A549 (cell line): ENCODE data around the gene HOXB1. TPM values are rescaled to one million over a fixed set of nuclear protein-coding genes. Genes with fewer than 3 reads are reported as not detected.

Source experiments
- ATAC-seq, 2 experiments: fragments of 200-7000 bp in 1 of 2; fragments of >200 bp in 1 of 2; cut with Nextera tagmentation in 1 of 2; cut with Tn5 transposase in 1 of 2; 3 replicates each; pipeline versions ENCODE4 v1.8.0 to v1.9.1; 2018 to 2020; ENCODE audit warnings: mild to moderate bottlenecking in 1 of 2, moderate library complexity in 1 of 2
- CTCF ChIA-PET: fragments of 300-600 bp; sonication (Branson Sonifier 250); formaldehyde crosslinking; extraction: SDS; loops from one replicate; lab custom pipeline; 2021; ENCODE audit warnings: antibody characterized with exemption, inconsistent platforms; lab: Yijun Ruan, JAX
- POLR2A ChIA-PET: fragments of 350-600 bp; formaldehyde crosslinking; extraction: SDS; loops from one replicate; lab custom pipeline; 2021; ENCODE audit warnings: antibody characterized with exemption, inconsistent platforms; lab: Yijun Ruan, JAX
- DNase-seq, 2 experiments: peaks; one replicate each; pipeline versions ENCODE4 v3.0.0 to v3.0.0-alpha.2; 2011 to 2016; ENCODE audit warnings: low read depth in 1 of 2, low spot score in 1 of 2
- FAIRE-seq: peaks from 2 replicates; lab custom pipeline; 2011; peaks lifted over from hg19 to GRCh38; lab: Jason Lieb, UNC
- H3K27ac ChIP-seq, 2 experiments: fragments of >200 bp; sonication (Bioruptor Twin); formaldehyde crosslinking; 3 replicates each; pipeline ENCODE4 v1.5.1; 2016 to 2017
- H3K4me1 ChIP-seq: fragments of >200 bp; sonication (Bioruptor Twin); formaldehyde crosslinking; 3 replicates; pipeline ENCODE4 v1.6.1; 2016
- H3K4me2 ChIP-seq: fragments of >200 bp; sonication (Bioruptor Twin); formaldehyde crosslinking; 3 replicates; pipeline ENCODE4 v1.6.1; 2016
- H3K4me3 ChIP-seq: fragments of >200 bp; sonication (Bioruptor Twin); formaldehyde crosslinking; 3 replicates; pipeline ENCODE4 v1.5.1; 2016
- H3K9me3 ChIP-seq: fragments of >200 bp; sonication (Bioruptor Twin); formaldehyde crosslinking; 3 replicates; pipeline ENCODE4 v1.6.1; 2016
- BHLHE40 ChIP-seq: IDR thresholded peaks from 2 replicates; pipeline ENCODE4 v1.6.1; 2012; ENCODE audit warnings: low read depth, low read length, inconsistent platforms
- CHD4 ChIP-seq: fragments of 200-600 bp; sonication (generic); IDR thresholded peaks from 2 replicates; pipeline ENCODE4 v1.6.1; 2016; ENCODE audit warnings: antibody characterized with exemption, mild to moderate bottlenecking, borderline replicate concordance
- CTCF ChIP-seq: fragments of >200 bp; sonication (Bioruptor Twin); formaldehyde crosslinking; IDR thresholded peaks from 3 replicates; pipeline ENCODE4 v1.5.1; 2016
- EHF ChIP-seq: fragments of 250-450 bp; sonication (Bioruptor Pico); IDR thresholded peaks from 2 replicates; pipeline ENCODE4 v1.5.0; 2020; ENCODE audit warnings: mild to moderate bottlenecking
- EHMT2 ChIP-seq: fragments of 200-600 bp; sonication (generic); IDR thresholded peaks from 2 replicates; pipeline ENCODE4 v1.6.1; 2016; ENCODE audit warnings: antibody characterized with exemption, low read depth, mild to moderate bottlenecking, moderate library complexity
- EP300 ChIP-seq, 2 experiments: fragments of >200 bp; sonication (Bioruptor Twin); formaldehyde crosslinking; IDR thresholded peaks; 2 replicates in 1 of 2; 3 replicates in 1 of 2; pipeline ENCODE4 v1.6.1; 2016 to 2017
- FOXS1 ChIP-seq: fragments of 250-450 bp; sonication (Bioruptor Pico); IDR thresholded peaks from 2 replicates; pipeline ENCODE4 v1.5.0; 2020; ENCODE audit warnings: mild to moderate bottlenecking, moderate library complexity
- HEYL ChIP-seq: fragments of 250-450 bp; sonication (Bioruptor Pico); IDR thresholded peaks from 2 replicates; pipeline ENCODE4 v1.8.0; 2021; ENCODE audit warnings: mild to moderate bottlenecking, moderate library complexity
- HMGXB4 ChIP-seq: fragments of 250-450 bp; sonication (Bioruptor Pico); IDR thresholded peaks from 2 replicates; pipeline ENCODE4 v1.5.0; 2021; ENCODE audit warnings: mild to moderate bottlenecking, moderate library complexity, borderline replicate concordance
- HOXA7 ChIP-seq: fragments of 250-450 bp; sonication (Bioruptor Pico); IDR thresholded peaks from 2 replicates; pipeline ENCODE4 v1.5.0; 2020; ENCODE audit warnings: mild to moderate bottlenecking, moderate library complexity
- HOXB5 ChIP-seq: fragments of 250-450 bp; sonication (Bioruptor Pico); IDR thresholded peaks from 2 replicates; pipeline ENCODE4 v1.5.0; 2020; ENCODE audit warnings: mild to moderate bottlenecking, moderate library complexity
- JUNB ChIP-seq: fragments of >200 bp; sonication (Bioruptor Twin); formaldehyde crosslinking; IDR thresholded peaks from 2 replicates; pipeline ENCODE4 v1.6.1; 2016
- KDM1A ChIP-seq: fragments of 200-600 bp; sonication (generic); IDR thresholded peaks from 2 replicates; pipeline ENCODE4 v1.6.1; 2016; ENCODE audit warnings: low read depth, mild to moderate bottlenecking
- MAZ ChIP-seq: fragments of 150-350 bp; IDR thresholded peaks from 2 replicates; pipeline ENCODE4 v1.6.1; 2014; ENCODE audit warnings: antibody characterized with exemption, low read depth, low read length, borderline replicate concordance
- NFE2L2 ChIP-seq: fragments of 150-350 bp; conservative IDR thresholded peaks from 2 replicates; pipeline ENCODE4 v1.6.1; 2014; ENCODE audit warnings: low read length
- NR3C1 ChIP-seq: fragments of >200 bp; sonication (Bioruptor Twin); formaldehyde crosslinking; IDR thresholded peaks from 3 replicates; pipeline ENCODE4 v1.6.1; 2017
- PBX3 ChIP-seq: IDR thresholded peaks from 2 replicates; pipeline ENCODE4 v1.6.1; 2012
- PHF8 ChIP-seq: fragments of 200-600 bp; sonication (generic); IDR thresholded peaks from 2 replicates; pipeline ENCODE4 v1.6.1; 2016; ENCODE audit warnings: low read depth, mild to moderate bottlenecking, antibody characterized with exemption, moderate library complexity, borderline replicate concordance
- RCOR1 ChIP-seq: fragments of 150-350 bp; IDR thresholded peaks from 2 replicates; pipeline ENCODE4 v1.6.1; 2014; ENCODE audit warnings: antibody characterized with exemption, low read length, low read depth
- SREBF2 ChIP-seq: fragments of 450-650 bp; IDR thresholded peaks from 2 replicates; pipeline ENCODE4 v1.6.1; 2014; ENCODE audit warnings: mild to moderate bottlenecking, moderate library complexity
- TP53 ChIP-seq: fragments of 250-450 bp; sonication (Bioruptor Pico); IDR thresholded peaks from 2 replicates; pipeline ENCODE4 v1.5.0; 2021; ENCODE audit warnings: mild to moderate bottlenecking, moderate library complexity
- ZC3H11A ChIP-seq: fragments of 450-650 bp; IDR thresholded peaks from 2 replicates; pipeline ENCODE4 v1.6.1; 2014; ENCODE audit warnings: antibody characterized with exemption, mild to moderate bottlenecking
- WGBS: methylation state at CpG from one replicate; pipeline ENCODE4 v1.1.6; 2017; ENCODE audit errors: missing lambda C conversion rate; 5-methylcytosine and 5-hydroxymethylcytosine counted together
- polyA plus RNA-seq, 4 experiments: library from polyadenylated mRNA; depleted of rRNA in 3 of 4; stranded (reverse); fragments of >200 nt; fragmentation: RNase III in 1 of 4; extraction: RNeasy Plus Mini Kit Qiagen cat#74134 plus additional on column Dnase treatment in 1 of 4; gene quantifications; 2 replicates in 3 of 4; 3 replicates in 1 of 4; pipeline ENCODE4 v1.2.3, GENCODE V29; 2011 to 2017

Gene HOXB1
- polyA plus RNA-seq, 2 of the 4 experiments (the other 2 are of a cell fraction), result not detected

- TF ChIP-seq CTCF (no peak), EHF (CRISPR knock-in tag) (no peak), SREBF2 (no peak), HEYL (CRISPR knock-in tag) (no peak), KDM1A (no peak)
Observed at GRCh38 chr17:48547808-48548522, 17.2 kb upstream of the HOXB1 start (continued).

- Histone ChIP-seq H3K4me1 (peaks cover 15% of the 10 kb centered on the region; the same call in 2 of the 3 replicates), H3K27ac (peak overlapping the region in 1 of 2 experiments; percentile 42; a peak in 2 of 6 replicates), H3K4me3 (no peak overlapping the region), H3K9me3 (no peaks in the 10 kb centered on the region), H3K4me2 (peak overlapping the region; percentile 12; the same call in 1 of the 3 replicates)
- ChIA-PET POLR2A (interaction anchor here (0.7 to 1.4 kb wide), 2 partner anchors 8 to 61 kb away, joined by 3 to 4 read pairs; no protein-coding TSS in a partner anchor), CTCF (interaction anchor here (0.6 to 2.5 kb wide), 6 partner anchors 12 to 331 kb away, joined by 3 to 13 read pairs (median 4); partner anchors contain the start of gene HOXB5)
- peak; percentile 36 for FAIRE-seq
- WGBS, result 70% methylated on average over 10 of the region's 10 CpGs
- ATAC-seq, result peak in 1 of 2 experiments; percentile 7; a peak in 1 of 6 replicates
- TF ChIP-seq NFE2L2 (no peak), FOXS1 (CRISPR knock-in tag) (no peak), JUNB (no peak), ZC3H11A (no peak), CTCF (no peak), EP300 (IDR thresholded peaks at IDR 0.05) (no peak), EHMT2 (no peak), MAZ (no peak), PHF8 (no peak), HOXA7 (no peak), HMGXB4 (CRISPR knock-in tag) (no peak), TP53 (CRISPR knock-in tag) (no peak), CHD4 (no peak), NR3C1 (no peak), BHLHE40 (no peak), HEYL (CRISPR knock-in tag) (no peak), HOXB5 (CRISPR knock-in tag) (no peak), PBX3 (no peak), RCOR1 (no peak)
- no peak for DNase-seq
Observed at GRCh38 chr17:48546924-48547807, 16.4 kb upstream of the HOXB1 start.
